ENCODE measurements around the gene VWA3B.

DNA sequence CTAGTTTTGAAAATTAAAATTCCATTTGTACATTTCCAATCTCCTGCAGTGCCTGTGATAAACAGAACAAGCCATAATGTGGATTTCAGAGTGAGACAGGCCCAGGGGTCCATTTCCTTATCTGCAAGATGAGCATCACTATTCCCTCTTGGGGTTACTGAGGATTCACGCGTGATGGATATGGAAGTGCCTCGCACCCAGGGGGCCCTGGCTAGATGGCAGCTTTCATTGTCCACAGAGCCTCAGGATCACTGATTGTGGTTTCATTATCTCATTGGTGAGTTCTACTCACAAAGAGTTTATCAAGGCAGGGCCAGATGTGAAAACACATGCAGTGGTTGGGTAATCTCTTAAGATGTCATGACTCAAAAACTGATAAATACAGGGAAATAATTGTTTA lies 270.9 kb downstream of the VWA3B start:
- no peak for TF ChIP-seq EZH2 (IDR thresholded peaks at IDR 0.05; ENCODE audit: insufficient read depth, poor library complexity, severe bottlenecking)
- TF ChIP-seq EZH2phosphoT487 (IDR thresholded peaks at IDR 0.05; ENCODE audit: insufficient read depth, low read depth): no peak
